ENCODE data around the gene FAM200C. TPM values are rescaled to one million over a fixed set of nuclear protein-coding genes. Genes with fewer than 3 reads are reported as not detected.

The FAM200C gene
- total and polyA plus RNA-seq, 9 of the 15 experiments (the other 6 are each of a cell fraction or from before 2014, with no cell fraction given) = 1.3 to 7.0 (median 1.8) TPM

DNA sequence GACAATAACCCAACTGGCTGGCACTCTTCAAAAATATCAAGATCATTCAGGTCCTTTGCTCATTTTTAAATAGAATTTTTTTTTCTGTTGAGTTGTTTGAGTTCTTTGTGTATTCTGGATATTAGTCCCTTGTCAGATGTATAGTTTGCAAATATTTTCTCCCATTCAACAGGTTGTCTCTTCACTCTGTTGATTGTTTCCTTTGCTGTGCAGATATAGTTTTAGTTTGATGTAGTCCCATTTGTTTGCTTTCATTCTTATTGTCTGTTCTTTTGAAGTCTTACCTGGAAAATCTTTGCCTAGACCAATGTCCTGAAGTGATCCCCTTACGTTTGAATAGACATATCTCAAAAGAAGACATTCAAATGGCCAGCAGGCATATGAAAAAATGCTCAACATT, 44.6 kb upstream of the FAM200C start (continued):
- no peak for TF ChIP-seq NR2C2 (CRISPR knock-in tag; IDR thresholded peaks at IDR 0.05)
- no peak for TF ChIP-seq NR2C2 (tag; IDR thresholded peaks at IDR 0.05)
- no peak for TF ChIP-seq AFF1 (IDR thresholded peaks at IDR 0.05; ENCODE audit: low read depth in 1 of 2, partially characterized antibody in 2 of 2)
- TF ChIP-seq MED1 (CRISPR knock-in tag; IDR thresholded peaks at IDR 0.05; ENCODE audit: borderline replicate concordance) = no peak
- TF ChIP-seq MCM5 (IDR thresholded peaks at IDR 0.05; ENCODE audit: low read depth) = no peak

- no peak overlapping the region for H3K4me2 ChIP-seq (ENCODE audit: insufficient read depth, low read length)
- H3K4me3 ChIP-seq = no peak overlapping the region
- no peak for FAIRE-seq
- TF ChIP-seq, protein P1, sequence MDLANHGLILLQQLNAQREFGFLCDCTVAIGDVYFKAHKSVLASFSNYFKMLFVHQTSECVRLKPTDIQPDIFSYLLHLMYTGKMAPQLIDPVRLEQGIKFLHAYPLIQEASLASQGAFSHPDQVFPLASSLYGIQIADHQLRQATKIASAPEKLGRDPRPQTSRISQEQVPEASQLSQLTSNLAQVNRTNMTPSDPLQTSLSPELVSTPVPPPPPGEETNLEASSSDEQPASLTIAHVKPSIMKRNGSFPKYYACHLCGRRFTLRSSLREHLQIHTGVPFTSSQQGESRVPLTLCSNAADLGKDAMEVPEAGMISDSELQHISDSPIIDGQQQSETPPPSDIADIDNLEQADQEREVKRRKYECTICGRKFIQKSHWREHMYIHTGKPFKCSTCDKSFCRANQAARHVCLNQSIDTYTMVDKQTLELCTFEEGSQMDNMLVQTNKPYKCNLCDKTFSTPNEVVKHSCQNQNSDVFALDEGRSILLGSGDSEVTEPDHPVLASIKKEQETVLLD (IDR thresholded peaks at IDR 0.05) = no peak
- TF ChIP-seq GATAD2B (IDR thresholded peaks at IDR 0.05; ENCODE audit: borderline replicate concordance) (no peak), SIRT6 (IDR thresholded peaks at IDR 0.05; ENCODE audit: low read depth, low read length) (no peak), TRIM24 (IDR thresholded peaks at IDR 0.05) (no peak), HSF4 (CRISPR knock-in tag; IDR thresholded peaks at IDR 0.05; ENCODE audit: borderline replicate concordance) (no peak), ZNF707 (CRISPR knock-in tag; conservative IDR thresholded peaks at IDR 0.05) (no peak), SRSF7 (optimal IDR thresholded peaks at IDR 0.05; ENCODE audit: low read depth, low read length) (no peak), ARID1B (IDR thresholded peaks at IDR 0.05) (no peak), KLF6 (CRISPR knock-in tag; IDR thresholded peaks at IDR 0.05; ENCODE audit: borderline replicate concordance) (no peak)
- TF ChIP-seq, protein P2, sequence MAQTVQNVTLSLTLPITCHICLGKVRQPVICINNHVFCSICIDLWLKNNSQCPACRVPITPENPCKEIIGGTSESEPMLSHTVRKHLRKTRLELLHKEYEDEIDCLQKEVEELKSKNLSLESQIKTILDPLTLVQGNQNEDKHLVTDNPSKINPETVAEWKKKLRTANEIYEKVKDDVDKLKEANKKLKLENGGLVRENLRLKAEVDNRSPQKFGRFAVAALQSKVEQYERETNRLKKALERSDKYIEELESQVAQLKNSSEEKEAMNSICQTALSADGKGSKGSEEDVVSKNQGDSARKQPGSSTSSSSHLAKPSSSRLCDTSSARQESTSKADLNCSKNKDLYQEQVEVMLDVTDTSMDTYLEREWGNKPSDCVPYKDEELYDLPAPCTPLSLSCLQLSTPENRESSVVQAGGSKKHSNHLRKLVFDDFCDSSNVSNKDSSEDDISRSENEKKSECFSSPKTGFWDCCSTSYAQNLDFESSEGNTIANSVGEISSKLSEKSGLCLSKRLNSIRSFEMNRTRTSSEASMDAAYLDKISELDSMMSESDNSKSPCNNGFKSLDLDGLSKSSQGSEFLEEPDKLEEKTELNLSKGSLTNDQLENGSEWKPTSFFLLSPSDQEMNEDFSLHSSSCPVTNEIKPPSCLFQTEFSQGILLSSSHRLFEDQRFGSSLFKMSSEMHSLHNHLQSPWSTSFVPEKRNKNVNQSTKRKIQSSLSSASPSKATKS (CRISPR knock-in tag; IDR thresholded peaks at IDR 0.05) = no peak
Observed at GRCh38 chr5:160442824-160443431, 43.1 kb upstream of the FAM200C start.

More at GRCh38 chr5:160442824-160443431, 43.1 kb upstream of the FAM200C start:
- Histone ChIP-seq H3K27ac (ENCODE audit: extremely low read depth, low read depth, low read length) (no peak overlapping the region), H3K4me1 (replicated peaks in 1 of 2; ENCODE audit: control insufficient read depth in 2 of 2, insufficient read depth in 2 of 2, low read length in 2 of 2) (peaks cover 0 to 7% of the 10 kb centered on the region in 2 experiments; a peak in 2 of 5 replicates), H3K27me3 (ENCODE audit: control insufficient read depth in 2 of 2, insufficient read depth in 2 of 2, low read length in 2 of 2) (no peaks in the 10 kb centered on the region; a peak in 1 of 5 replicates), H3K36me3 (ENCODE audit: control insufficient read depth, insufficient read depth, low read length) (no peaks in the 10 kb centered on the region), H3K9ac (ENCODE audit: insufficient read depth in 1 of 2, low read depth in 2 of 2, low read length in 2 of 2) (no peak overlapping the region), H3K9me3 (replicated peaks; ENCODE audit: control insufficient read depth, insufficient read depth, low read depth, low read length) (no peaks in the 10 kb centered on the region), H4K20me1 (replicated peaks; ENCODE audit: control insufficient read depth, insufficient read depth, low read length) (no peaks in the 10 kb centered on the region; the same call in 1 of the 2 replicates), H2AFZ (ENCODE audit: low read depth, low read length) (no peak overlapping the region), H3K79me2 (ENCODE audit: control insufficient read depth, insufficient read depth, low read length) (no peaks in the 10 kb centered on the region), H3K9me1 (ENCODE audit: control insufficient read depth, insufficient read depth, low read length) (no peaks in the 10 kb centered on the region)
- CTCF ChIA-PET (ENCODE audit: low intra/inter-chr PET ratio) = no interaction called here
- no TSS peak for BruUV-seq (replicated peaks)
- 0% methylated on average over 4 of the region's 4 CpGs for WGBS (ENCODE audit: insufficient coverage, low coverage, missing lambda C conversion rate)
- ATAC-seq (no peak), DNase-seq (ENCODE audit: extremely low read depth in 1 of 4, low spot score in 3 of 4) (no peak)
- in situ Hi-C loops (cut with MboI) (no loop called here), intact Hi-C loops (cut with micrococcal nuclease) (no loop called here)
- POLR2A ChIA-PET = no interaction called here

Measured in K562 (cell line).